ENCODE data around the gene C9orf50. TPM values are rescaled to one million over a fixed set of nuclear protein-coding genes. Genes with fewer than 3 reads are reported as not detected.

Gene C9orf50
- not detected for total RNA-seq
- long read RNA-seq, donor 1, result 0 reads
- long read RNA-seq, donor 2, result 0 reads

GRCh38 chr9:129620669-129621295 lies at the start of gene C9orf50:
Gene C9orf50 (minus strand): TSS chr9:129621101. CDS start chr9:129620574, 527 bp downstream.
- H3K4me1 ChIP-seq (ENCODE audit: low read depth), result peaks cover 16% of the 10 kb centered on the region
- no peak for DNase-seq
- H3K4me3 ChIP-seq, result no peak within 1 kb of the TSS
- ATAC-seq, result no peak
- intact Hi-C loops (cut with DNase I, micrococcal nuclease), result no loop called here
- H3K9me3 ChIP-seq, result no peaks in the 10 kb centered on the region
- TF ChIP-seq CTCF (IDR thresholded peaks at IDR 0.05), result no peak
- H3K36me3 ChIP-seq (ENCODE audit: low read depth), result no peaks in the 10 kb centered on the region

GRCh38 chr9:129669946-129670345 lies 49.0 kb upstream of the C9orf50 start:
- Histone ChIP-seq H3K9me3 (no peaks in the 10 kb centered on the region), H3K4me3 (no peak overlapping the region), H3K36me3 (ENCODE audit: low read depth) (no peaks in the 10 kb centered on the region), H3K4me1 (ENCODE audit: low read depth) (no peaks in the 10 kb centered on the region)
- no peak for TF ChIP-seq CTCF (IDR thresholded peaks at IDR 0.05)
- no peak for DNase-seq
- intact Hi-C loops (cut with DNase I, micrococcal nuclease), result no loop called here
- ATAC-seq, result no peak

GRCh38 chr9:129669141-129669718 lies 48.3 kb upstream of the C9orf50 start:
- intact Hi-C loops (cut with DNase I, micrococcal nuclease), result no loop called here
- Histone ChIP-seq H3K4me3 (no peak overlapping the region), H3K36me3 (ENCODE audit: low read depth) (no peaks in the 10 kb centered on the region), H3K4me1 (ENCODE audit: low read depth) (no peaks in the 10 kb centered on the region), H3K9me3 (no peaks in the 10 kb centered on the region)
- no peak for ATAC-seq
- DNase-seq, result no peak
- no peak for TF ChIP-seq CTCF (IDR thresholded peaks at IDR 0.05)

- no peaks in the 10 kb centered on the region for H3K4me1 ChIP-seq (ENCODE audit: low read depth)
- H3K36me3 ChIP-seq (ENCODE audit: low read depth), result no peaks in the 10 kb centered on the region
- no peaks in the 10 kb centered on the region for H3K9me3 ChIP-seq
- ATAC-seq (peak; percentile 60), DNase-seq (peak in 1 of 3 donors; percentile 29)
- H3K4me3 ChIP-seq, result no peak overlapping the region
- TF ChIP-seq CTCF (IDR thresholded peaks at IDR 0.05), result no peak
- intact Hi-C loops (cut with DNase I, micrococcal nuclease), result no loop called here
Observed at GRCh38 chr9:129667850-129668249, 46.9 kb upstream of the C9orf50 start.

- intact Hi-C loops (cut with DNase I, micrococcal nuclease), result no loop called here
- Histone ChIP-seq H3K4me1 (ENCODE audit: low read depth) (no peaks in the 10 kb centered on the region), H3K4me3 (no peak overlapping the region), H3K36me3 (ENCODE audit: low read depth) (no peaks in the 10 kb centered on the region), H3K9me3 (no peaks in the 10 kb centered on the region)
- no peak for TF ChIP-seq CTCF (IDR thresholded peaks at IDR 0.05)
- ATAC-seq (no peak), DNase-seq (no peak)
Observed at GRCh38 chr9:129667378-129667777, 46.5 kb upstream of the C9orf50 start.

Measured in mucosa of descending colon (tissue), 3 donors.